A673 (cell line): ENCODE data around the gene KCMF1.
A peak's percentile ranks its signal among the peaks of the same experiment; 100 is the strongest.

Experiments used
- CTCF ChIP-seq: fragments of 300-800, 200-600 bp; sonication (generic); conservative IDR thresholded peaks from 2 replicates; pipeline ENCODE4 v1.5.1; 2017; ENCODE audit warnings: low read depth, mild to moderate bottlenecking, antibody characterized with exemption, low read length, moderate library complexity, mixed read lengths
- EZH2 ChIP-seq: fragments of 200-600 bp; sonication (generic); IDR thresholded peaks from 2 replicates; pipeline ENCODE4 v1.6.1; 2017; ENCODE audit warnings: borderline replicate concordance, low read depth, mild to moderate bottlenecking, mixed read lengths, antibody characterized with exemption, low read length; ENCODE audit not compliant: poor library complexity, severe bottlenecking

DNA sequence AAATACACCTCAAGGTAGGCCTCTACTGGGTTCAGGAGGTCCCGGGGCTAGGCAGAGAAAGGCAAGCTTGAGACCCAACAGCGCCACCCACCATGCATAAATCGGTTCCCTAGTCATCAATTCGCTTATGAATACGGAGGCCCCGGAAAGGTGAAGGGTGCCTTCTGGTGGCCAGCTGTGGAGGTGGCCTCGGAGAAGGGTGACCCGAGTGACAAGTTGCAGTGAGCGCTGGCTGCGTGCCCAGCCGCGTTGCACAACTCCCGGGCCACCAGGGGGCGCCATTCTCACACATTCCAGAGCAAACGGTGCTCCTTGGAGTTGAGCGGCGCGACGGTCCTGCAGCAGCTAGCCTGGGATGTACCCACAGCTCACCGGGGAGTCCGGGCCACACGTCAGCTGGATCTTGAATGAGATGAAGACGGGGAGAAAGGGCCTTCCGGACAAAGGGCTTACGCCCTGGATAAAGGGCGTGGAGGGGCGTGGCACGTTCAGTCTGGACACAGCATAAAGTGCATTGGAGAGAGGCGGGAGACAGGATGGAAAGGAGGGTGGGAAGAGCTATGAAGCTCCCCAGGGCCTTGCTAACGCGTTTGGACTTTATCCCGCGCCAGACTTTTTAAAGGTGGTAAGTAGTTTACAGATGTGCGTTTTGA is 45.1 kb upstream of the KCMF1 start:
- TF ChIP-seq CTCF (peak; percentile 95), EZH2 (no peak)
